K562 (cell line): ENCODE data around the gene HDLBP. TPM values are rescaled to one million over a fixed set of nuclear protein-coding genes. Genes with fewer than 3 reads are reported as not detected.

ENCODE experiments used
- ATAC-seq: fragments of 200-7000 bp; cut with Tn5 transposase; 3 replicates; pipeline ENCODE4 v1.9.1; 2020; ENCODE audit warnings: moderate library complexity
- BruUV-seq: library from RNA; stranded (reverse); fragments of 400-500 nt; replicated peaks from 2 replicates; lab custom pipeline; 2021; lab: Mats Ljungman, UMichigan
- CTCF ChIA-PET: fragments of 300-600 bp; formaldehyde crosslinking; extraction: SDS; loops from one replicate; lab custom pipeline; 2021; ENCODE audit warnings: low intra/inter-chr PET ratio; lab: Yijun Ruan, JAX
- POLR2A ChIA-PET: fragments of 300-600, 350-650 bp; sonication (Branson Sonifier 250); formaldehyde crosslinking; extraction: SDS; loops from one replicate; lab custom pipeline; 2021; ENCODE audit warnings: antibody characterized with exemption, inconsistent platforms; lab: Yijun Ruan, JAX
- DNase-seq, 4 experiments: peaks; one replicate each; pipeline versions ENCODE4 v3.0.0 to v3.0.0-alpha.2; 2011 to 2018; ENCODE audit warnings: low spot score in 3 of 4, mixed read lengths in 3 of 4; ENCODE audit errors: extremely low read depth in 1 of 4
- FAIRE-seq: peaks from 2 replicates; lab custom pipeline; 2011; peaks lifted over from hg19 to GRCh38; lab: Jason Lieb, UNC
- H2AFZ ChIP-seq: 2 replicates; pipeline ENCODE4 v1.6.0; 2011; ENCODE audit warnings: low read depth, low read length, control low read depth, inconsistent platforms
- H3K27ac ChIP-seq: fragments of 200-600 bp; 3 replicates; pipeline ENCODE4 v1.8.0; 2011; ENCODE audit warnings: low read depth, mild to moderate bottlenecking, control low read depth, inconsistent platforms, low read length, moderate library complexity, mixed read lengths; ENCODE audit errors: extremely low read depth
- H3K27me3 ChIP-seq, 2 experiments: fragments of 300-600 bp in 1 of 2; 2 replicates in 1 of 2; 3 replicates in 1 of 2; pipeline versions ENCODE4 v1.6.0 to v1.8.0; 2011; ENCODE audit warnings: inconsistent platforms in 2 of 2, low read length in 2 of 2, mild to moderate bottlenecking in 1 of 2, mixed read lengths in 1 of 2, moderate library complexity in 1 of 2; ENCODE audit not compliant: control insufficient read depth in 2 of 2, insufficient read depth in 2 of 2
- H3K36me3 ChIP-seq: fragments of 300-600 bp; 3 replicates; pipeline ENCODE4 v1.8.0; 2011; ENCODE audit warnings: mild to moderate bottlenecking, low read length, inconsistent platforms; ENCODE audit not compliant: control insufficient read depth, insufficient read depth
- H3K4me1 ChIP-seq, 2 experiments: fragments of 200-600 bp in 1 of 2; replicated peaks in 1 of 2; 2 replicates in 1 of 2; 3 replicates in 1 of 2; pipeline versions ENCODE4 v1.5.1 to v1.8.0; 2011; ENCODE audit warnings: inconsistent platforms in 2 of 2, low read length in 2 of 2, mild to moderate bottlenecking in 1 of 2, mixed read lengths in 1 of 2, moderate library complexity in 1 of 2; ENCODE audit not compliant: control insufficient read depth in 2 of 2, insufficient read depth in 2 of 2
- H3K4me2 ChIP-seq: 2 replicates; pipeline ENCODE4 v1.6.1; 2011; ENCODE audit warnings: low read length, control low read depth, inconsistent platforms, mixed read lengths; ENCODE audit not compliant: insufficient read depth
- H3K4me3 ChIP-seq: fragments of 200-600 bp; sonication (generic), shearing (Covaris generic); 2 replicates; pipeline ENCODE4 v1.5.1; 2016; ENCODE audit warnings: control low read depth, inconsistent platforms
- H3K79me2 ChIP-seq: fragments of 200-600 bp; 3 replicates; pipeline ENCODE4 v1.8.0; 2011; ENCODE audit warnings: low read length, inconsistent platforms; ENCODE audit not compliant: control insufficient read depth, insufficient read depth
- H3K9ac ChIP-seq, 2 experiments: 2 replicates each; pipeline versions ENCODE4 v1.6.0 to v1.6.1; 2011; ENCODE audit warnings: low read depth in 2 of 2, low read length in 2 of 2, control low read depth in 1 of 2, inconsistent platforms in 1 of 2, mild to moderate bottlenecking in 1 of 2, mixed read lengths in 1 of 2; ENCODE audit not compliant: insufficient read depth in 1 of 2
- H3K9me1 ChIP-seq: one replicate; pipeline ENCODE4 v1.6.0; 2011; ENCODE audit warnings: inconsistent platforms, mild to moderate bottlenecking, low read length, moderate library complexity; ENCODE audit not compliant: control insufficient read depth, insufficient read depth
- H3K9me3 ChIP-seq: replicated peaks from 2 replicates; pipeline ENCODE4 v1.5.1; 2011; ENCODE audit warnings: low read depth, low read length, inconsistent platforms; ENCODE audit not compliant: control insufficient read depth, insufficient read depth
- H4K20me1 ChIP-seq: replicated peaks from 2 replicates; pipeline ENCODE4 v1.6.1; 2011; ENCODE audit warnings: low read length, inconsistent platforms, mixed read lengths; ENCODE audit not compliant: control insufficient read depth, insufficient read depth
- ATF1 ChIP-seq, 2 experiments: fragments of 450-650 bp in 1 of 2; IDR thresholded peaks; 2 replicates each; pipeline ENCODE4 v1.6.1; 2016; ENCODE audit warnings: missing compliant biosample characterization in 1 of 2, missing genetic modification characterization in 1 of 2
- ATF2 ChIP-seq: sonication (generic); formaldehyde crosslinking; IDR thresholded peaks from 2 replicates; pipeline ENCODE4 v1.8.1; 2022; ENCODE audit warnings: missing genetic modification reagents
- GABPB1 ChIP-seq: sonication (generic); formaldehyde crosslinking; IDR thresholded peaks from 2 replicates; pipeline ENCODE4 v1.8.0; 2022; ENCODE audit warnings: mild to moderate bottlenecking, missing genetic modification reagents
- PRPF4 ChIP-seq: fragments of 200-400 bp; formaldehyde crosslinking; IDR thresholded peaks from one replicate; pipeline ENCODE4 v1.6.1; 2017; ENCODE audit warnings: low read length, low read depth, mild to moderate bottlenecking; ENCODE audit not compliant: insufficient read depth, poor library complexity, severe bottlenecking
- SAFB ChIP-seq: fragments of 200-400 bp; formaldehyde crosslinking; IDR thresholded peaks from 2 replicates; pipeline ENCODE4 v1.6.1; 2017; ENCODE audit warnings: low read depth, low read length, borderline replicate concordance
- ZNF3 ChIP-seq: fragments of 250-450 bp; sonication (Bioruptor Pico); IDR thresholded peaks from 2 replicates; pipeline ENCODE4 v1.5.0; 2021; ENCODE audit warnings: mild to moderate bottlenecking, moderate library complexity
- ZNF354B ChIP-seq: fragments of 250-450 bp; sonication (Bioruptor Pico); IDR thresholded peaks from 2 replicates; pipeline ENCODE4 v1.4.0; 2020
- ZNF436 ChIP-seq: fragments of 250-450, 450-650 bp; sonication (Bioruptor Pico); formaldehyde crosslinking; IDR thresholded peaks from 2 replicates; pipeline ENCODE4 v1.7.0; 2020; ENCODE audit warnings: mild to moderate bottlenecking
- ZNF551 ChIP-seq: fragments of 250-450 bp; sonication (Bioruptor Pico); IDR thresholded peaks from 2 replicates; pipeline ENCODE4 v1.5.0; 2021; ENCODE audit warnings: mild to moderate bottlenecking, moderate library complexity
- ZNF695 ChIP-seq: fragments of 450-650 bp; formaldehyde crosslinking; IDR thresholded peaks from 2 replicates; pipeline ENCODE4 v1.4.0; 2020; ENCODE audit warnings: mild to moderate bottlenecking, moderate library complexity
- ZNF740 ChIP-seq, 3 experiments: fragments of 200-800 bp in 1 of 3; sonication (Bioruptor generic) in 1 of 3; sonication (generic) in 1 of 3; formaldehyde crosslinking in 1 of 3; IDR thresholded peaks; 2 replicates each; pipeline versions ENCODE4 v1.6.1 to v1.8.0; 2016 to 2022; ENCODE audit warnings: mild to moderate bottlenecking in 2 of 3, missing compliant biosample characterization in 2 of 3, missing genetic modification characterization in 2 of 3, missing genetic modification reagents in 1 of 3
- WGBS: fragments of 100-300 bp; shearing (Covaris generic); methylation state at CpG from one replicate; pipeline ENCODE4 v1.1.6; 2016; ENCODE audit warnings: low coverage, mixed read lengths; ENCODE audit not compliant: insufficient coverage; ENCODE audit errors: missing lambda C conversion rate; 5-methylcytosine and 5-hydroxymethylcytosine counted together
- in situ Hi-C: fragments of 300-500 bp; cut with MboI; formaldehyde crosslinking; loops from 4 replicates; pipeline ENCODE4 v1.15.0; 2018; ENCODE audit warnings: inconsistent platforms, mixed read lengths
- intact Hi-C: fragments of 100-400 bp; cut with micrococcal nuclease; formaldehyde crosslinking; loops from 2 replicates; pipeline ENCODE4 v1.14.2; 2022
- polyA plus RNA-seq, 8 experiments: library from polyadenylated mRNA; depleted of rRNA in 4 of 8; stranded (reverse) in 5 of 8; unstranded in 3 of 8; fragments of >200 nt; fragmentation: Nextera tagmentation in 2 of 8; fragmentation: Illumina TruSeq in 1 of 8; extraction: Ambion mirVana in 2 of 8; extraction: Trizol in 1 of 8; gene quantifications; 2 replicates each; pipeline versions ENCODE4 v1.2.1 to v1.2.3, GENCODE V29; 2011 to 2014; ENCODE audit warnings: inconsistent platforms in 1 of 8, missing spikeins in 1 of 8
- total RNA-seq, 7 experiments: library from RNA; depleted of rRNA in 6 of 7; stranded (reverse); fragments of >200 nt in 6 of 7; fragmentation: Illumina TruSeq in 2 of 7; extraction: Trizol in 2 of 7; gene quantifications; 2 replicates each; pipeline versions ENCODE4 v1.2.1 to v1.2.3, GENCODE V29; 2011 to 2021; ENCODE audit warnings: low replicate concordance in 1 of 7
- TF ChIP-seq, protein P1 (sequence below): fragments of 250-450 bp; sonication (Bioruptor Pico); IDR thresholded peaks from 2 replicates; pipeline ENCODE4 v1.8.0; 2021; ENCODE audit warnings: moderate library complexity, mild to moderate bottlenecking, inconsistent platforms
- TF ChIP-seq, protein P2 (sequence below), 2 experiments: fragments of 450-650 bp; conservative IDR thresholded peaks; 2 replicates each; pipeline ENCODE4 v1.6.1; 2017; ENCODE audit warnings: mild to moderate bottlenecking in 2 of 2, moderate library complexity in 2 of 2

Gene HDLBP
- total and polyA plus RNA-seq, 9 of the 15 experiments (the other 6 are each of a cell fraction or from before 2014, with no cell fraction given) = 24.4 to 378 (median 146) TPM

- Histone ChIP-seq H3K27me3 (peaks cover 0 to 26% of the 10 kb centered on the region in 2 experiments; a peak in 3 of 5 replicates), H3K4me3 (peak overlapping the region; percentile 40), H3K27ac (peak overlapping the region; percentile 51; the same call in 2 of the 3 replicates), H2AFZ (peak overlapping the region; percentile 86), H3K79me2 (peaks cover 15% of the 10 kb centered on the region), H3K9me1 (no peaks in the 10 kb centered on the region), H3K36me3 (0 out of 3 replicates have a peak, but pooled peaks cover 3% of the 10 kb centered on the region), H4K20me1 (peaks cover 5% of the 10 kb centered on the region; the same call in 1 of the 2 replicates), H3K9ac (peak overlapping the region; percentile 30 to 87; a peak in 3 of 4 replicates), H3K9me3 (no peaks in the 10 kb centered on the region), H3K4me1 (peaks cover 2 to 25% of the 10 kb centered on the region in 2 experiments; a peak in 3 of 5 replicates), H3K4me2 (peak overlapping the region; percentile 79)
- intact Hi-C loops (loop anchor here (5.0 kb wide), 1 partner anchor 140 kb away; no protein-coding TSS in a partner anchor), in situ Hi-C loops (no loop called here)
- ChIA-PET POLR2A (interaction anchor here (0.6 kb wide), 2 partner anchors 150 to 305 kb away, joined by 3 read pairs; no protein-coding TSS in a partner anchor), CTCF (no interaction called here)
- FAIRE-seq (no peak), DNase-seq (peak; percentile 71 to 89 (median 88)), ATAC-seq (peak; percentile 85)
- no TSS peak for BruUV-seq
- WGBS = 0% methylated on average over 19 of the region's 77 CpGs
- TF ChIP-seq SAFB (peak; percentile 36; the same call in 1 of the 2 replicates), ZNF551 (CRISPR knock-in tag) (no peak), ATF1 (CRISPR knock-in tag; IDR thresholded peaks at IDR 0.05) (no peak), ATF1 (tag; IDR thresholded peaks at IDR 0.05) (peak; percentile 34; the same call in 1 of the 2 replicates), ZNF436 (no peak), ZNF695 (no peak), ZNF3 (CRISPR knock-in tag) (no peak), GABPB1 (CRISPR knock-in tag) (peak; percentile 28; the same call in 1 of the 2 replicates), PRPF4 (no peak), ATF2 (CRISPR knock-in tag) (no peak), ZNF354B (CRISPR knock-in tag) (no peak), ZNF740 (CRISPR knock-in tag; IDR thresholded peaks at IDR 0.05) (peak; percentile 50; the same call in 1 of the 2 replicates), ZNF740 (tag; IDR thresholded peaks at IDR 0.05) (no peak)
- TF ChIP-seq, protein P1, sequence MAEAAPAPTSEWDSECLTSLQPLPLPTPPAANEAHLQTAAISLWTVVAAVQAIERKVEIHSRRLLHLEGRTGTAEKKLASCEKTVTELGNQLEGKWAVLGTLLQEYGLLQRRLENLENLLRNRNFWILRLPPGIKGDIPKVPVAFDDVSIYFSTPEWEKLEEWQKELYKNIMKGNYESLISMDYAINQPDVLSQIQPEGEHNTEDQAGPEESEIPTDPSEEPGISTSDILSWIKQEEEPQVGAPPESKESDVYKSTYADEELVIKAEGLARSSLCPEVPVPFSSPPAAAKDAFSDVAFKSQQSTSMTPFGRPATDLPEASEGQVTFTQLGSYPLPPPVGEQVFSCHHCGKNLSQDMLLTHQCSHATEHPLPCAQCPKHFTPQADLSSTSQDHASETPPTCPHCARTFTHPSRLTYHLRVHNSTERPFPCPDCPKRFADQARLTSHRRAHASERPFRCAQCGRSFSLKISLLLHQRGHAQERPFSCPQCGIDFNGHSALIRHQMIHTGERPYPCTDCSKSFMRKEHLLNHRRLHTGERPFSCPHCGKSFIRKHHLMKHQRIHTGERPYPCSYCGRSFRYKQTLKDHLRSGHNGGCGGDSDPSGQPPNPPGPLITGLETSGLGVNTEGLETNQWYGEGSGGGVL (CRISPR knock-in tag) = no peak
- TF ChIP-seq, protein P2, sequence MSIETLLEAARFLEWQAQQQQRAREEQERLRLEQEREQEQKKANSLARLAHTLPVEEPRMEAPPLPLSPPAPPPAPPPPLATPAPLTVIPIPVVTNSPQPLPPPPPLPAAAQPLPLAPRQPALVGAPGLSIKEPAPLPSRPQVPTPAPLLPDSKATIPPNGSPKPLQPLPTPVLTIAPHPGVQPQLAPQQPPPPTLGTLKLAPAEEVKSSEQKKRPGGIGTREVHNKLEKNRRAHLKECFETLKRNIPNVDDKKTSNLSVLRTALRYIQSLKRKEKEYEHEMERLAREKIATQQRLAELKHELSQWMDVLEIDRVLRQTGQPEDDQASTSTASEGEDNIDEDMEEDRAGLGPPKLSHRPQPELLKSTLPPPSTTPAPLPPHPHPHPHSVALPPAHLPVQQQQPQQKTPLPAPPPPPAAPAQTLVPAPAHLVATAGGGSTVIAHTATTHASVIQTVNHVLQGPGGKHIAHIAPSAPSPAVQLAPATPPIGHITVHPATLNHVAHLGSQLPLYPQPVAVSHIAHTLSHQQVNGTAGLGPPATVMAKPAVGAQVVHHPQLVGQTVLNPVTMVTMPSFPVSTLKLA (conservative IDR thresholded peaks at IDR 0.05) = peak in 1 of 2 experiments; percentile 71; a peak in 2 of 4 replicates
These were observed 98.0 kb downstream of the HDLBP start for GRCh38 chr2:241217320-241218031.
